Stimulated activated CD4-positive, alpha-beta T cell treated with anti-CD3 and anti-CD28 coated beads, TNF-alpha, amount 100 ng/mL, for 4 hours (primary cell): Measurements from ENCODE around the gene PKD1.
"Not testable (repeated sequence)": the region's sequence is repeated elsewhere in the genome, so short reads cannot be mapped to it uniquely, and the experiment has no call there.

Experiments used
- DNase-seq, 3 experiments: peaks; one replicate each; pipeline ENCODE4 v3.0.0-alpha.2; 2020; ENCODE audit warnings: low read depth in 3 of 3

Gene PKD1

GRCh38 chr16:2107791-2108125, 27.9 kb downstream of the PKD1 start:
- DNase-seq: not testable (repeated sequence)

- DNase-seq: not testable (repeated sequence)
These were observed 28.4 kb downstream of the PKD1 start for GRCh38 chr16:2107121-2107790.

DNA sequence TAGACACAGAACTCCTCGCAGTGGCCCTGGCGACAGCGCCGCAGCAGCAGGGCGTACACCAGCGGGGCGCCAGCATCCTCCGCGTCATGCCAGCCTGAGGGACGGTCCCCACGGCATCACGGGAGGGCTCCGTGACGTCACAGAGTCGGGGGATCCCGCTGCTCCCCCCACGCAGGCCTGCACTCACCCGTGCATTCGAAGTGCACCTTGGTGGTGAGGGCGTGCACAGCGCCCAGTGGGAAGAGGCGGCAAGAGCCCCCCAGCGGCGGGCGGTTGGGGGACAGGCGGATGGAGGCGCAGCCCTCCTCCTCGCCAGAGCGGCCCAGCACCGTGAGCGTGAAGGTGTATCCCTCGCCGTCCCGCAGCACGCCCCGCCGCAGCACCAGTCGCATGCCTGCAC, 29.5 kb downstream of the PKD1 start:
- not testable (repeated sequence) for DNase-seq

DNA sequence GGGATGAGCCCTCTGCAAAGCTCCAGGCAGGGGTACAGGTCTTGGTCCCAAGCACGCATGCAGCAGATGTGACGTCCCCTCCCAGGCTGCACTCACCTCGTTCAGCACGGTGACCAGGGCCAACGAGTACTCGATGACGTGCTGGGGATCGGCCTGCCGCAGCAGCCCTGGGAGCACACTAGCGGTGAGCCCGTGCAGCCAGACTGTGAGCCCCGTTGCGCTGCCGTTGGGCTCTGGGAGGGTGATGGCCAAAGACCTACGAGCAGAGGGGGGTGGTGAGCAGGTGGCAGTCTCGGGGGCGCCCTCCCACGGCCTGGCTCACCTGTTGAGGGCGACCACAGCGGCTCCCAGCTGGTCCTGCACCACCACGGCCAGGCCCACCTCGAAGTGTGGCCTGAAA, 29.9 kb downstream of the PKD1 start:
- not testable (repeated sequence) for DNase-seq

DNA sequence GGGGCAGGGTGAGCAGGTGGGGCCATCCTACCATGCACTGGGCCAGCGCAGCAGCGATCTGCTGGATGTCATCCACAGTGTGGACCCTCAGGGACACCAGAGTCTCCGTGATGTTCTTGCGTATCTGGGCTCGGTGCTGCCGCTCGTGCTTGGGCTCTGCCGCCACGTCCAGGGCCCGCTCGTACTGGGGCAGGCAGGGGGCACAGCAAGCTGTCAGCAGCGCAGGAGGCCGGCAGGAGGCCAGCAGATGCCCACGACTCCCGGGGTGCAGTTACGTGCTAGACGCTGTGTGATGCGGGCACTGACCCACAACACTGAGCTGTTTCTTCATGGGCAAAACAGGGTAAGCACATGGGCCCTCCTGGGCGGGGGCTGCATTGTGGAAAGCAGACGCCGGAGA, 30.4 kb downstream of the PKD1 start:
- DNase-seq: not testable (repeated sequence)

DNA sequence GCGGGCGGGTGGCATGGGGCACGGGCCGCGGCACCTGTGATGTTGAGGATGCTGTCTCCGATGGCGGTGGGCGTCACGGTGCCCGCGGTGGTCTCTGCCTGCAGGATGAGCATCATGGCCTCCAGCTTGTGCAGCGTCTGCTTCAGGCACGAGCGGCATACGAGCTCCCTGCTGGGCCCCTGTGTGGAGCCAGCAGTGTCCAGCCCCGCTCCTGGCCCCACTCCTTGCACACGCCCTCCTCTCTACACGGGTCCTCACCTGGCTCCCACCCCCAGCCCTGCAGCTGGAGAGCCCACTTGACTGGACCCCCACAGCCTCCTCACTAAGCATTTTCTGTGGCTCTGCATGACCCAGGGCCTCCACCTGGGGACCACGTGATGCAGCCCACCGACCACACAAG, 31.2 kb downstream of the PKD1 start:
- not testable (repeated sequence) for DNase-seq

DNA sequence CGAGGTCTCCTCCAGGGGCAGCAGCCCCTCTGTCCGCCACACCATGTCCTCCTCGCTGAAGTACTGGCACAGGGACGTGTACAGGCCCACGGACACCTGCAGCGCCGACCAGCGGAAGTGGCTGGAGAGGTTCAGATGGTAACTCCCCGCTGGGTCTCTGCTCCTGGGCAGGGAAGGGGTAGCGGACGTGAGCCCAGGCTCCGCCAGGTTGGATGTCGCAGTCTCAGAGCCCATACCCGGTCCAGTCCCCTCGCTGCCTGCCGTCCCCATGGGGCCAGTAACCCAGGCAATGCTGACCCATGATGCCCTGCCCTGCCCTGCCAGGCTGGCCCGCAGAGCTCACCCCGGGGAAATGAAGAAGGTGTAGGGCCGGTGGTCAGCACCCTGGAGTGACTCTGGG, 33.2 kb downstream of the PKD1 start:
- no peak for DNase-seq

DNA sequence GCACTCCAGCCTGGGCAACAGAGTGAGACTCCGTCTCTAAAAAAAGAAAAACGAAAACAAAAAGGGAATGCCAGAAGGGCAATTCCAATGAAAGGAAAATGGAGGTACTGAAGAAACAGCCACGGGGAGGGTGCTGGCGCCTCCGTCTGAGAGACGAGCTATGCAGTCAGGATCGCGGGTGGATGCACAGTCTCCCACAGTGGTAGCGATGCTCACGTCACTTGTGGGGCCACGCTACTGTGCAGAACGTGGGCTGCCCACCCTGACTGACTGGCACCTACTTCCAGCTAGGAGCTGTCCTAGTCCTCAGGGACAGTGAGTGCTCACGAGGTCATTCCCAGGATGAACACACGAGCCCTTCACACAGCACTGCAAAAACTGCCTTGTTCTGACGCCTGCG, 34.1 kb downstream of the PKD1 start:
- DNase-seq: not testable (repeated sequence)

DNA sequence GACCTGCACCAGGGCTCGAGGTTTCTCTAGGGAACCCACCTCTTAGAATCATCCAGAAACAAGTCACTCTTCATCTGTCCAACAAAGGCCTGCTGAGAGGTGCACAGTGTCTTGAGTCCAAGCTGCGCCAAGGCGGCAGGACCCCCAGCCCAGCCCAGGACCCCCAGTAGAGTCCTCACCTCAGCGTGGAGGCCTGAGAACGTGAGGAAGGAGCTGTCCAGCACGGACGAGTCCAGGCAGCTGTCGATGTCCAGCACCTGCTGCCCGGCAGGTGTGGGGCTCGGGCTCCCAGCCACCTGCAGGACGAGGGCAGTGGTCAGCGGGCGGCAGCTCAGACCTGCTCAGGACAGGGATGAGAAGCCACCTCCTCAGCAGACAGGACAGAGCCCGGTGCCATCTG, 38.0 kb downstream of the PKD1 start:
- DNase-seq: not testable (repeated sequence)

DNA sequence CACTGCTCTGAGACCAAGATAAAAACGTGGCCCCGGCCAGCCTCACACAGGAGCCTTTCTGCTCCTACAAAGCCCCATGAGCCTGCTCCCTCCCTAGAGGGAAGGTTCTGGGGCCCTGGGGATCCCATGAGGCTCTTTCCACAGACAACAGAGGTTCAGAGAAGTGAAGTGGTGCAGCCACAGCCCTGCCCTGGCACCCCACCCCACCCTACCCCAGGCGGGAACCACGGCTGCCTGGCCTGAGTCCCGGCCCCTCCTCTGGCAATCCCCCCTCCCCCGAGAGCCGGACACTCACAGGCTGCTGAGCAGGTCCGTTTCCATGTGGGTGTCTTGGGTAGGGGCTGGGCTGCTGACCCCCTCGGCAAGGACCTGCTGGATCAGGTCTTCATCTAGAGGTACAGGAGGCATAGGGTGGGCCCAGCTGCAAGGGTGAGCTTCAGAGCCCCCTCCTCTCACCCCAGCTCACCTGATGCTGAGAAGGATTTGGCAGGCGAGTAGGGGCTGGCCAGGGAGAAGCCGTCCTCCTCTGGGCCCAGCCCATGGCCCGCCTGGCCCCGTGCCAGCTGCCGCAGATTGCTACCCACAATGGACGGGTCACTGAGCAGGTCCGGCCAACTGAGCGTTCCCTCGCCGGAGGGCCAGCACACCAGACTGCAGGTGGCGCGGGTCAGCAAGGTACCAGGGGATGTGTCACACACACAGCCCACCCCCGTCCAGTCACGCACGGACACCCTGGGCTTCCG, 38.7 kb downstream of the PKD1 start:
- DNase-seq: no peak

- DNase-seq: no peak
These were observed 39.6 kb downstream of the PKD1 start for GRCh38 chr16:2095918-2096582.

DNA sequence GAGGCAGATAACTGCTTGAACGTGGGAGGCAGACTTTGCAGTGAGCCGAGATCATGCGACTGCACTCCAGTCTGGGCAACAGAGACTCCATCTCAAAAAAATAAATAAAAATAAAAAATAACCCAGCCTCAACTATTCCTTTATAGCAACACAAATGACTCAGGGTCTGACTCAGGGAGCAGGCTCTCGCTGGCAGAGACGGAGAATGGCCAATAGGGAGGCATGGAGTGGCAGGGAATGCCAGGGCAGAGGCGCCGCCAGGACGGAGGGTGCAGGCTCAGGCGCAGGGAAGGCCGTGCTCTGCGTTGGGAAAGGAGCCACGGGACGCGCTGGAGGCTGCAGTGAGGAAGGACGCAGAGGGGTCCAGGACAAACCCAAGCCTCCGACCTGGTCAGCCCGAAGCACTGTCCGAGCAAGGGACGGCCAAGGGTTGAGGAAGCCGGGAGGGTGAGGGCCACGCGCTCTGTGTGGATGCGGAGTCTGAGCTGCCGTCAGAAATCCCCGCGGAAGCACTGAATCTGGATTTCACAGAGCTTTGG, 40.3 kb downstream of the PKD1 start:
- DNase-seq: no peak

DNA sequence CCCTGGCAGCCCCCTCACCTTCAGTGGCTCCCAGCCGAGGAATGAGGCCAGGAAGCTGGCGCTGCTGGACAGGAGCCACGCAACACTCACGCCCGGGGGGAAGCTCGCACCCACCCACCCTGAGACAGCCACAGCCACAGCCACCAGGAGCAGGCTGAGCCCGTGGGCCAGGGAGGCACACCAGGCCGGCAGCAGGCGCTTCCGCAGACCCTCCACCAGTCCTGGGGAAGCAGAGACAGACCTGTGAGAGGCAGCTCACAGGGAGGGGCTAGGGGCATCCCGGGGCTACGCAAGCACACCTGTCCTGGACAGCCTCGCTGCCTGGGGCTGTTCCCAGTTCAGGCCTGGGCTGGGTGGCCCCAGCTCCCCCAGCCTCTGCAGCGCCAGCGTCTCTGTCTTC, 41.9 kb downstream of the PKD1 start:
- no peak for DNase-seq

GRCh38 chr16:2092866-2093265, 42.8 kb downstream of the PKD1 start:
- DNase-seq: no peak

- DNase-seq: no peak
These were observed 43.5 kb downstream of the PKD1 start for GRCh38 chr16:2092256-2092620.

GRCh38 chr16:2091547-2092255, 44.0 kb downstream of the PKD1 start:
- no peak for DNase-seq

DNA sequence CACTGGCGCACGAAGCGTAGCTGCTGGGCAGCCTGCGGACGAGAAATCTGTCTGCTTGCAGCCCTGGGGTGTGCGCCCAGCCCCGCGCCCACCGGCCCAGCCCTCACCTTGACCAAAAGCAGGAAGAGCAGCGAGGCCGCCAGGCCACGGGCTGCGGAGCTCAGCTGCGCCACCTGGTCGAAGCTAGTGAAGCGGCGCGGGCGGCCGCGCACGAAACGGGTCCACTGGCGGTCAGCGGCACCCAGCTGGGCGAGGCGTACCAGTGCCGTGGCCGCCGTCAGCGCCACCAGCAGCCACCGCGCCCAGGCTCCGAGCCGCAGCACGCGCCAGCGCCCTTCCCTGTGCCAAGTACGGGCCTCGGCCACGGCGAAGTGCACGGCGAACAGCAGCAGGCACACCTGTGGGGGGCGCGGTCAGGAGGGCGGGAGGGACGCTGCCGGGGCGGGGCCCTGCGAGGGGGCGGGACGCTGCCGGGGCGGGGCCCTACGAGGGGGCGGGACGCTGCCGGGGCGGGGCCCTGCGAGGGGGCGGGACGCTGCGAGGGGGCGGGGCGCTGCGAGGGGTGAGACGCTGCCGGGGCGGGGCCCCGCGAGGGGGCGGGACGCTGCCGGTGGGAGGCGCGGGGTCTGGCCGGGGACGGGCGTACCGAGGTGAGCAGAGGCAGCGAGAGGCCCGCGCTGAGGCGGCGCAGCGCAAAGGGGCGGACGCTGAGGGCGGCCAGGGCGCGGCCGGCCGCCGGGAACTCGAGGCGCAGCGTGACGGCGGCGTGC, 44.7 kb downstream of the PKD1 start:
- no peak for DNase-seq

GRCh38 chr16:2090481-2090776, 45.3 kb downstream of the PKD1 start:
- DNase-seq: no peak

DNA sequence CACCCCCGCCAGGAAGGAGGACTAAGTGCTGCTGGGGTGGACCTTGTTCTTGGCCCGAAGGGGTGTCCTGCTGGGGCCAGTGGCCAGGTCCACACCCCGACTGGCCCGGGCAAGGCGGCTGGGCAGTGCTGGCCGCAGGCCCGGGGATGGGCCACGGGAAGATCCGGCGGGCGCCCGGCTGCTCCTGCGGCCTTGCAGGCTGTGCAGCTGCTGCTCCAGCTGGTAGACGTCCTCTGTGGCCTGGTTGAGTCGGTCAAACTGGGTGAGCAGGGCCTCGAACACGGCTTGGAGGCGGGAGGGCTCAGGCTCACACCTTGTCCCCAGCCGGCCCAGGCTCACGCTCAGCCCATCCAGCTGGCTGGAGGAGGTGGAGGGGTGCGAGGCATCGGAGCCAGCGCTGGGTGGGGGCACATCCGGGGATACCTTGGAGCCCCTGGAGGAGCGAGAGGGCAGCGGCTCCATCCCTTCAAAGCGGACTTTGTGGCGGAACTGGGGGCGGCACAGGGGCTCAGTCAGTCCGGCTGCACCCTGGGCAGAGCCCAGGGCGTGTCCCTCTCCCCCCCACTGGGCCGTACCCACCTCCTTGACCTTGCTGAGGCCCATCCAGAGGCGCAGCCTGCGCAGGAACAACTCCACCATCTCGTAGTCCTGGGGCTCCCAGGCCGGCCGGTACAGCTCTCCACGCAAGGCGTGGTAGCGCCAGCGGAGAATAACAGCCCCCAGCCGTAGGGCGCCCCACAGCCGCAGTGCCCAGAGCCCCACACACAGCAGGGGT, 45.8 kb downstream of the PKD1 start:
- DNase-seq: no peak

DNA sequence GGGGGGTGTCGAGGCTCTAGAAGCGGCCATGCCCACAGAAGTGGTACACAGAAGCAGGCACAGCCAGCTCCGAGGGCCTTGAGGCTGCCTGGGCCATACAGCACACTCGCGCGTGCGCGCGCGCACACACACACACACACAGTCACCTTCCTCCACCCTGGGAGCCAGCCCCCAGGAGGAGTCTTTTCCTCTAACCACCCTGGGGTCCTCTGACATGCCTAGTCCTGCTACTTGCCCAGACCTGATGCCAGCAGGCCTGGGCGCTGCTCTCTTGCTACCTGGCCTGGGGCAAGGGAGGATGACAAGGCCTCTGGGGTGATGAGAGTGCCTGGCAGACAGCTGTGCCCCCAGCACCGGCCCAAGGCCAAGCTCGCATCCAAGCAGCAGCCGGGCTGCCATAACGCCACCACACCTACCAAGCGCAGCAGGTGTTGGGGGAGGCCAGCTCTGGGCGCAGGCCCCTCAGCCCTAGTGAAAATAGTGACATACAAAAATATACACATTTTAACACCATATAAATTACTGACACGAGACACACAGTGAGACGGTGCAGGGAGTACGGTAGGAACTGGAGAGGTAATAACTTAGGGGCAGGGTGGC, 46.8 kb downstream of the PKD1 start:
- no peak for DNase-seq
